Naive thymus-derived CD4-positive, alpha-beta T cell (primary cell): ENCODE measurements around the gene NUDT4. TPM values are rescaled to one million over a fixed set of nuclear protein-coding genes. Genes with fewer than 3 reads are reported as not detected.
A peak's percentile ranks its signal among the peaks of the same experiment; 100 is the strongest.

Source experiments
- ATAC-seq: fragments of 150-1000 bp; cut with Tn5 transposase; 2 replicates; pipeline ENCODE4 v1.10.0; 2021; ENCODE audit warnings: mild to moderate bottlenecking, moderate library complexity
- CTCF ChIA-PET: fragments of 350-600 bp; sonication (Branson Sonifier 250); formaldehyde crosslinking; loops from one replicate; lab custom pipeline; 2021; ENCODE audit warnings: antibody characterized with exemption; lab: Charles Lee
- POLR2A ChIA-PET: fragments of 350-600 bp; sonication (Branson Sonifier 250); formaldehyde crosslinking; loops from one replicate; lab custom pipeline; 2021; ENCODE audit warnings: antibody characterized with exemption, inconsistent platforms; lab: Charles Lee
- DNase-seq, 9 donors: peaks; one replicate each; pipeline versions ENCODE4 v3.0.0 to v3.0.0-alpha.2; 2020 to 2022; ENCODE audit warnings: mixed read lengths in 1 of 9
- H3K27ac ChIP-seq: one replicate; pipeline ENCODE4 v1.7.0; 2013; ENCODE audit warnings: mild to moderate bottlenecking, low read depth, low read length, moderate library complexity
- H3K27me3 ChIP-seq, 2 donors: one replicate each; pipeline ENCODE4 v1.7.0; 2013; ENCODE audit warnings: low read length in 2 of 2, mild to moderate bottlenecking in 2 of 2, moderate library complexity in 2 of 2; ENCODE audit not compliant: control insufficient read depth in 2 of 2, insufficient read depth in 2 of 2
- H3K36me3 ChIP-seq, 3 experiments: 1 replicate in 2 of 3; 2 replicates in 1 of 3; pipeline ENCODE4 v1.7.0; 2013; ENCODE audit warnings: low read length in 3 of 3, mild to moderate bottlenecking in 3 of 3, moderate library complexity in 1 of 3; ENCODE audit not compliant: insufficient read depth in 3 of 3, control insufficient read depth in 2 of 3
- H3K4me1 ChIP-seq, 2 donors: one replicate each; pipeline ENCODE4 v1.7.0; 2013; ENCODE audit warnings: low read length in 2 of 2, mild to moderate bottlenecking in 2 of 2, moderate library complexity in 1 of 2; ENCODE audit not compliant: control insufficient read depth in 2 of 2, insufficient read depth in 2 of 2
- H3K4me3 ChIP-seq: 2 replicates; pipeline ENCODE4 v1.7.0; 2013; ENCODE audit warnings: mild to moderate bottlenecking, low read length
- H3K9me3 ChIP-seq, 3 experiments: 1 replicate in 2 of 3; 2 replicates in 1 of 3; pipeline ENCODE4 v1.7.0; 2013; ENCODE audit warnings: low read length in 3 of 3; ENCODE audit not compliant: control insufficient read depth in 2 of 3
- H3K27ac Mint-ChIP-seq, 9 donors: one replicate each; pipeline ENCODE4 v1.8.0; 2020 to 2022; ENCODE audit warnings: mixed read lengths in 9 of 9, mild to moderate bottlenecking in 8 of 9, moderate library complexity in 5 of 9, inconsistent platforms in 2 of 9
- H3K27me3 Mint-ChIP-seq, 5 donors: one replicate each; pipeline ENCODE4 v1.8.0; 2021 to 2022; ENCODE audit warnings: mixed read lengths in 5 of 5, mild to moderate bottlenecking in 1 of 5
- H3K36me3 Mint-ChIP-seq, 5 donors: one replicate each; pipeline ENCODE4 v1.8.0; 2020 to 2022; ENCODE audit warnings: mixed read lengths in 5 of 5, mild to moderate bottlenecking in 3 of 5, inconsistent platforms in 1 of 5
- H3K4me1 Mint-ChIP-seq, 7 donors: one replicate each; pipeline ENCODE4 v1.8.0; 2020 to 2022; ENCODE audit warnings: mixed read lengths in 7 of 7, mild to moderate bottlenecking in 3 of 7, inconsistent platforms in 1 of 7
- H3K4me3 Mint-ChIP-seq, 10 donors: one replicate each; pipeline ENCODE4 v1.8.0; 2020 to 2022; ENCODE audit warnings: mild to moderate bottlenecking in 10 of 10, mixed read lengths in 10 of 10, moderate library complexity in 6 of 10, inconsistent platforms in 2 of 10
- H3K9me3 Mint-ChIP-seq, 11 donors: one replicate each; pipeline ENCODE4 v1.8.0; 2020 to 2022; ENCODE audit warnings: mixed read lengths in 11 of 11, mild to moderate bottlenecking in 4 of 11, inconsistent platforms in 1 of 11, moderate library complexity in 1 of 11
- intact Hi-C, 2 donors: fragments of 100-400 bp; cut with micrococcal nuclease; formaldehyde crosslinking; loops; one replicate each; pipeline ENCODE4 v1.15.1; 2023
- polyA plus RNA-seq, 2 donors: library from polyadenylated mRNA; unstranded; fragments of 300-500 nt; fragmentation: Illumina TruSeq; gene quantifications; one replicate each; pipeline ENCODE4 v1.2.3, GENCODE V29; 2021
- total RNA-seq, 6 experiments: library from RNA in 5 of 6; stranded (reverse) in 5 of 6; gene quantifications; 1 replicate in 5 of 6; 2 replicates in 1 of 6; pipeline ENCODE4 v1.2.3 and lab custom pipeline; 2021 to 2026

Gene NUDT4
- total and polyA plus RNA-seq, 7 experiments from 2014 or later = 37.1 to 85.1 (median 51.2) TPM

GRCh38 chr12:93451423-93452158, 73.9 kb downstream of the NUDT4 start:
- ChIA-PET CTCF (no interaction called here), POLR2A (interaction anchor here (0.6 kb wide), 1 partner anchor 154 kb away, joined by 3 read pairs; no protein-coding TSS in a partner anchor)
- H3K27ac ChIP-seq = no peak overlapping the region
- peaks cover 0 to 14% (median 0%) of the 10 kb centered on the region in 5 donors for H3K27me3 Mint-ChIP-seq
- intact Hi-C loops = no loop called here
- peak overlapping the region in 3 of 9 donors; percentile 20 to 77 (median 38) for H3K27ac Mint-ChIP-seq
- H3K4me3 ChIP-seq = no peak overlapping the region
- H3K36me3 ChIP-seq = no peaks in the 10 kb centered on the region
- H3K9me3 Mint-ChIP-seq = peaks cover 0 to 3% (median 0%) of the 10 kb centered on the region in 11 donors
- no peaks in the 10 kb centered on the region for H3K36me3 Mint-ChIP-seq
- ATAC-seq (no peak), DNase-seq (no peak)
- no peaks in the 10 kb centered on the region for H3K9me3 ChIP-seq
- H3K27me3 ChIP-seq = no peaks in the 10 kb centered on the region
- no peak overlapping the region for H3K4me3 Mint-ChIP-seq
- H3K4me1 Mint-ChIP-seq = peaks cover 14 to 32% (median 28%) of the 10 kb centered on the region in 7 donors
- peaks cover 0 to 28% of the 10 kb centered on the region in 2 donors for H3K4me1 ChIP-seq

DNA sequence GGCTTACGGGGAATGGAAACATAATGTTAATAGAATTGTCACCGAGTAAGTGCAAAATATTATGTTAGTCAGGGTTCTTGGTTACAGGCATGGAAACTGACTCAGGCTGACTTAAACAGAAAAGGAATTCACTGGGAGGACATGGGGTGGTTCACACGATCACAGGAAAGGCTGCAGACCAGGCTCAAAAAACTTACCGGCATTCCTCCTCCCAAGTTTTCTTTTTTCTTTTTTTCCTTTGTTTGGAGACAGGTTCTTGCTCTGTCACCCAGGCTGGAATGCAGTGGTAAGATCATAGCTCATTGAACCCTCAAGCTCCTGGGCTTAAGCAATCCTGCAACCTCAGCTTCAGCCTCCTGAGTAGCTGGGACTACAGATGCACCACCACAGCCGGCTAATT, 75.9 kb downstream of the NUDT4 start:
- DNase-seq (no peak), ATAC-seq (no peak)
- Mint-ChIP-seq H3K4me3 (no peak overlapping the region), H3K27ac (no peak overlapping the region), H3K9me3 (no peaks in the 10 kb centered on the region), H3K27me3 (peaks cover 0 to 14% (median 0%) of the 10 kb centered on the region in 5 donors), H3K4me1 (peaks cover 7 to 16% (median 11%) of the 10 kb centered on the region in 7 donors), H3K36me3 (no peaks in the 10 kb centered on the region)
- CTCF ChIA-PET = interaction anchor here (0.6 kb wide), 1 partner anchor 25 kb away, joined by 3 read pairs; no protein-coding TSS in a partner anchor
- Histone ChIP-seq H3K36me3 (no peaks in the 10 kb centered on the region), H3K27me3 (no peaks in the 10 kb centered on the region), H3K9me3 (no peaks in the 10 kb centered on the region), H3K4me3 (no peak overlapping the region), H3K27ac (no peak overlapping the region), H3K4me1 (peaks cover 0 to 8% of the 10 kb centered on the region in 2 donors)
- intact Hi-C loops = no loop called here
- POLR2A ChIA-PET = no interaction called here

GRCh38 chr12:93456077-93456476, 78.4 kb downstream of the NUDT4 start:
- POLR2A ChIA-PET = no interaction called here
- ATAC-seq (no peak), DNase-seq (no peak)
- Mint-ChIP-seq H3K36me3 (no peaks in the 10 kb centered on the region), H3K27ac (no peak overlapping the region), H3K4me1 (peaks cover 0 to 7% (median 1%) of the 10 kb centered on the region in 7 donors), H3K9me3 (no peaks in the 10 kb centered on the region), H3K4me3 (no peak overlapping the region), H3K27me3 (peaks cover 0 to 14% (median 0%) of the 10 kb centered on the region in 5 donors)
- intact Hi-C loops = no loop called here
- CTCF ChIA-PET = no interaction called here
- no peaks in the 10 kb centered on the region for H3K36me3 ChIP-seq
- no peak overlapping the region for H3K27ac ChIP-seq
- no peak overlapping the region for H3K4me3 ChIP-seq
- H3K9me3 ChIP-seq = no peaks in the 10 kb centered on the region
- H3K27me3 ChIP-seq = no peaks in the 10 kb centered on the region
- no peaks in the 10 kb centered on the region for H3K4me1 ChIP-seq

Other genes with a start within 250 kb of the NUDT4 start
- 100 to 1,000 TPM in 1 of 5 experiments, 10 to 100 TPM in 4; 76.6 to 180 (median 77.5) TPM for gene UBE2N, start 64.0 kb downstream of the NUDT4 start, total RNA-seq
- 100 to 1,000 TPM; 109 to 170 TPM for gene UBE2N, start 64.0 kb downstream of the NUDT4 start, polyA plus RNA-seq
- gene MRPL42, start 89.6 kb downstream of the NUDT4 start, total RNA-seq = 10 to 100 TPM; 30.1 to 65.8 (median 45.6) TPM
- gene MRPL42, start 89.6 kb downstream of the NUDT4 start, polyA plus RNA-seq = 10 to 100 TPM; 67.8 to 75.4 TPM
- gene SOCS2, start 194.8 kb downstream of the NUDT4 start, total RNA-seq = 10 to 100 TPM in 3 of 5 experiments, 1 to 10 TPM in 2; 2.5 to 46.7 (median 34.7) TPM
- 10 to 100 TPM; 22.6 to 46.0 TPM for gene SOCS2, start 194.8 kb downstream of the NUDT4 start, polyA plus RNA-seq